A549 (cell line): ENCODE data around the gene MPDU1. TPM values are rescaled to one million over a fixed set of nuclear protein-coding genes. Genes with fewer than 3 reads are reported as not detected.

Experiments used
- ATAC-seq, 2 experiments: fragments of 200-7000 bp in 1 of 2; fragments of >200 bp in 1 of 2; cut with Nextera tagmentation in 1 of 2; cut with Tn5 transposase in 1 of 2; 3 replicates each; pipeline versions ENCODE4 v1.8.0 to v1.9.1; 2018 to 2020; ENCODE audit warnings: mild to moderate bottlenecking in 1 of 2, moderate library complexity in 1 of 2
- CTCF ChIA-PET: fragments of 300-600 bp; sonication (Branson Sonifier 250); formaldehyde crosslinking; extraction: SDS; loops from one replicate; lab custom pipeline; 2021; ENCODE audit warnings: antibody characterized with exemption, inconsistent platforms; lab: Yijun Ruan, JAX
- POLR2A ChIA-PET: fragments of 350-600 bp; formaldehyde crosslinking; extraction: SDS; loops from one replicate; lab custom pipeline; 2021; ENCODE audit warnings: antibody characterized with exemption, inconsistent platforms; lab: Yijun Ruan, JAX
- DNase-seq, 2 experiments: peaks; one replicate each; pipeline versions ENCODE4 v3.0.0 to v3.0.0-alpha.2; 2011 to 2016; ENCODE audit warnings: low read depth in 1 of 2, low spot score in 1 of 2
- FAIRE-seq: peaks from 2 replicates; lab custom pipeline; 2011; peaks lifted over from hg19 to GRCh38; lab: Jason Lieb, UNC
- H3K27ac ChIP-seq, 2 experiments: fragments of >200 bp; sonication (Bioruptor Twin); formaldehyde crosslinking; 3 replicates each; pipeline ENCODE4 v1.5.1; 2016 to 2017
- H3K4me1 ChIP-seq: fragments of >200 bp; sonication (Bioruptor Twin); formaldehyde crosslinking; 3 replicates; pipeline ENCODE4 v1.6.1; 2016
- H3K4me2 ChIP-seq: fragments of >200 bp; sonication (Bioruptor Twin); formaldehyde crosslinking; 3 replicates; pipeline ENCODE4 v1.6.1; 2016
- H3K4me3 ChIP-seq: fragments of >200 bp; sonication (Bioruptor Twin); formaldehyde crosslinking; 3 replicates; pipeline ENCODE4 v1.5.1; 2016
- H3K9me3 ChIP-seq: fragments of >200 bp; sonication (Bioruptor Twin); formaldehyde crosslinking; 3 replicates; pipeline ENCODE4 v1.6.1; 2016
- CEBPB ChIP-seq, 2 experiments: fragments of >200 bp in 1 of 2; sonication (Bioruptor Twin) in 1 of 2; formaldehyde crosslinking in 1 of 2; IDR thresholded peaks; 2 replicates each; pipeline ENCODE4 v1.6.1; 2012 to 2016
- EHF ChIP-seq: fragments of 250-450 bp; sonication (Bioruptor Pico); IDR thresholded peaks from 2 replicates; pipeline ENCODE4 v1.5.0; 2020; ENCODE audit warnings: mild to moderate bottlenecking
- HDAC2 ChIP-seq: fragments of 200-600 bp; sonication (generic); IDR thresholded peaks from 2 replicates; pipeline ENCODE4 v1.6.1; 2016
- HEYL ChIP-seq: fragments of 250-450 bp; sonication (Bioruptor Pico); IDR thresholded peaks from 2 replicates; pipeline ENCODE4 v1.8.0; 2021; ENCODE audit warnings: mild to moderate bottlenecking, moderate library complexity
- HMGXB4 ChIP-seq: fragments of 250-450 bp; sonication (Bioruptor Pico); IDR thresholded peaks from 2 replicates; pipeline ENCODE4 v1.5.0; 2021; ENCODE audit warnings: mild to moderate bottlenecking, moderate library complexity, borderline replicate concordance
- HOXA7 ChIP-seq: fragments of 250-450 bp; sonication (Bioruptor Pico); IDR thresholded peaks from 2 replicates; pipeline ENCODE4 v1.5.0; 2020; ENCODE audit warnings: mild to moderate bottlenecking, moderate library complexity
- JUN ChIP-seq, 2 experiments: fragments of >200 bp; sonication (Bioruptor Twin); formaldehyde crosslinking; IDR thresholded peaks; 2 replicates in 1 of 2; 3 replicates in 1 of 2; pipeline ENCODE4 v1.6.1; 2016 to 2017
- KDM5A ChIP-seq: fragments of 200-600 bp; sonication (generic); IDR thresholded peaks from 2 replicates; pipeline ENCODE4 v1.6.1; 2016; ENCODE audit warnings: antibody characterized with exemption, mild to moderate bottlenecking
- MAX ChIP-seq: IDR thresholded peaks from 2 replicates; pipeline ENCODE4 v1.6.1; 2012
- REST ChIP-seq: fragments of 200-600 bp; sonication (generic); IDR thresholded peaks from 2 replicates; pipeline ENCODE4 v1.6.1; 2016; ENCODE audit warnings: antibody characterized with exemption, mild to moderate bottlenecking, moderate library complexity
- RFX5 ChIP-seq: fragments of 450-650 bp; IDR thresholded peaks from 2 replicates; pipeline ENCODE4 v1.7.1; 2014; ENCODE audit warnings: antibody characterized with exemption, mild to moderate bottlenecking, moderate library complexity
- USF2 ChIP-seq: fragments of 450-650 bp; IDR thresholded peaks from 2 replicates; pipeline ENCODE4 v1.6.1; 2014; ENCODE audit warnings: antibody characterized with exemption
- ZSCAN20 ChIP-seq: fragments of 250-450 bp; sonication (Bioruptor Pico); IDR thresholded peaks from 2 replicates; pipeline ENCODE4 v1.8.0; 2022; ENCODE audit warnings: mild to moderate bottlenecking, moderate library complexity
- WGBS: methylation state at CpG from one replicate; pipeline ENCODE4 v1.1.6; 2017; ENCODE audit errors: missing lambda C conversion rate; 5-methylcytosine and 5-hydroxymethylcytosine counted together
- polyA plus RNA-seq, 4 experiments: library from polyadenylated mRNA; depleted of rRNA in 3 of 4; stranded (reverse); fragments of >200 nt; fragmentation: RNase III in 1 of 4; extraction: RNeasy Plus Mini Kit Qiagen cat#74134 plus additional on column Dnase treatment in 1 of 4; gene quantifications; 2 replicates in 3 of 4; 3 replicates in 1 of 4; pipeline ENCODE4 v1.2.3, GENCODE V29; 2011 to 2017

MPDU1 gene
- polyA plus RNA-seq, 2 of the 4 experiments (the other 2 are of a cell fraction), result 134 to 148 TPM

GRCh38 chr17:7562208-7562605 lies 21.4 kb upstream of the MPDU1 start:
- 2% methylated on average over 25 of the region's 28 CpGs for WGBS
- TF ChIP-seq HMGXB4 (CRISPR knock-in tag) (no peak), RFX5 (no peak), JUN (IDR thresholded peaks at IDR 0.05) (no peak), KDM5A (peak; percentile 38; the same call in 1 of the 2 replicates)
- Histone ChIP-seq H3K9me3 (no peaks in the 10 kb centered on the region), H3K27ac (peak overlapping the region; percentile 90 to 97), H3K4me3 (peak overlapping the region; percentile 77), H3K4me2 (peak overlapping the region; percentile 89), H3K4me1 (peaks cover 45% of the 10 kb centered on the region)
- DNase-seq, result no peak
- ChIA-PET CTCF (interaction anchor here (0.6 to 11.3 kb wide), 15 partner anchors 8 to 233 kb away, joined by 4 to 232 read pairs (median 30); partner anchors contain the start of genes FGF11, NEURL4, NLGN2 and TMEM102), POLR2A (interaction anchor here (1.2 to 2.8 kb wide), 2 partner anchors 21 to 77 kb away, joined by 5 to 33 read pairs; partner anchors contain the start of genes MPDU1 and POLR2A)
- FAIRE-seq, result no peak
- ATAC-seq, result peak; percentile 0 to 7; a peak in 3 of 6 replicates

GRCh38 chr17:7563115-7563869 lies 20.4 kb upstream of the MPDU1 start:
- ChIA-PET CTCF (interaction anchor here (0.8 to 4.2 kb wide), 5 partner anchors 13 to 237 kb away, joined by 3 to 30 read pairs (median 4); partner anchors contain the start of genes TMEM95 and TP53), POLR2A (interaction anchor here (0.6 to 1.1 kb wide), 2 partner anchors 20 to 70 kb away, joined by 3 read pairs; partner anchors contain the start of gene MPDU1)
- Histone ChIP-seq H3K4me3 (peak overlapping the region; percentile 77), H3K4me1 (peaks cover 38% of the 10 kb centered on the region), H3K9me3 (no peaks in the 10 kb centered on the region), H3K27ac (peak overlapping the region in 1 of 2 experiments; percentile 97; a peak in 3 of 6 replicates), H3K4me2 (peak overlapping the region; percentile 89)
- no peak for DNase-seq
- WGBS, result 88% methylated on average over 28 of the region's 30 CpGs
- ATAC-seq, result no peak
- TF ChIP-seq HEYL (CRISPR knock-in tag), result no peak
- TF ChIP-seq HOXA7 (CRISPR knock-in tag), result no peak
- no peak for FAIRE-seq

- CTCF ChIA-PET, result interaction anchor here (0.7 to 4.3 kb wide), 7 partner anchors 9 to 223 kb away, joined by 3 to 48 read pairs (median 4); partner anchors contain the start of genes DNAH2 and SENP3
- TF ChIP-seq RFX5 (no peak), REST (no peak), MAX (no peak), USF2 (no peak), ZSCAN20 (no peak), JUN (IDR thresholded peaks at IDR 0.05) (no peak), CEBPB (IDR thresholded peaks at IDR 0.05) (no peak), HDAC2 (no peak), HEYL (CRISPR knock-in tag) (no peak), EHF (no peak)
- TF ChIP-seq, all 56 proteins: peak for 0
- ATAC-seq, result no peak
- Histone ChIP-seq H3K4me1 (peaks cover 8% of the 10 kb centered on the region), H3K27ac (no peak overlapping the region), H3K9me3 (no peaks in the 10 kb centered on the region), H3K4me3 (no peak overlapping the region), H3K4me2 (no peak overlapping the region)
- POLR2A ChIA-PET, result interaction anchor here (0.9 to 2.5 kb wide), 4 partner anchors 8 to 118 kb away, joined by 3 to 10 read pairs (median 5); partner anchors contain the start of genes CD68, POLR2A and TP53
- DNase-seq, result no peak
- FAIRE-seq, result peak; percentile 63
- WGBS, result 92% methylated on average over 5 of the region's 5 CpGs
Observed at GRCh38 chr17:7569571-7569970, 14.1 kb upstream of the MPDU1 start.
